GM10266 (cell line): ENCODE data around the gene UFD1.

Source experiments
- DNase-seq: peaks from one replicate; pipeline ENCODE4 v3.0.0; 2012; ENCODE audit errors: extremely low spot score
- CTCF ChIP-seq: IDR thresholded peaks from 2 replicates; pipeline ENCODE4 v1.5.1; 2012; ENCODE audit warnings: mild to moderate bottlenecking, low read depth; ENCODE audit not compliant: control insufficient read depth, insufficient read depth; ENCODE audit errors: missing control alignments

The UFD1 gene

DNA sequence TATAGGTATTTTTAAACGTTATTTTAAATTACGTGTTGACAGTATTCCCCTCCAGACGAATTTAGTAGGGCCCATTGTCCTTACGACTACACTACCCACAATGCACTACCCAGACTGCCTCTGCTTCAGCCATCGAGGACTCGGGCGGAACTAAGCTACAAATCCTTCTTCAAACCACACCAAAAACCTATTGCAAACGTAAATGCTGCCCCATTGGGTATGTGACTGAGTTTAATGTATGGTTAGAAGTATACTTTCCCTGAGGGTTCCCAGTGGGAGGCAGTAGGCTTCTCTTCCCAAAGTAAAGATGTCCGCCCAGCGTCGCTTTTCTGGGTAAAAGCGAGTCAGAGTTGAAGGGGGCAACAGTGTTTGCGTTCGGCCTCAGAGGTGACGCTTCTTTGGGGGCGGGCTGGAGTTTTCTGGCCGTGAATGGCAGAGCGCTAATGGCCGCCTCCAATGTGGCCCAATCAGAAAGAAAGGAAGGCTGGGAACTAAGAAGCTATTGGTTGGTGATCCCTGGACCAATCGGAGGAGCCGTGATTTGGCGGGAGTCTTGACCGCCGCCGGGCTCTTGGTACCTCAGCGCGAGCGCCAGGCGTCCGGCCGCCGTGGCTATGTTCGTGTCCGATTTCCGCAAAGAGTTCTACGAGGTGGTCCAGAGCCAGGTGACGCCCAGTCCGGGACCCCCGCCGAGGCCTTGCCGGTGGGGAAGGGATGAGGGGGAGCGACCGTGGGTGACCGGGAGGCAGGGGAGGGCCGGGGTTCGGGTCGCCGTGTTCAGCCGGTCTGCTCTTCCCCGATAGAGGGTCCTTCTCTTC is 571 bp upstream of the UFD1 start, which contains the start of gene CDC45:
Gene CDC45 (plus strand): TSS at position 566 of the 818 bp plus-strand sequence. CDS start 49 bp downstream, at position 615.
- DNase-seq: peak; percentile 97
- TF ChIP-seq CTCF: no peak

DNA sequence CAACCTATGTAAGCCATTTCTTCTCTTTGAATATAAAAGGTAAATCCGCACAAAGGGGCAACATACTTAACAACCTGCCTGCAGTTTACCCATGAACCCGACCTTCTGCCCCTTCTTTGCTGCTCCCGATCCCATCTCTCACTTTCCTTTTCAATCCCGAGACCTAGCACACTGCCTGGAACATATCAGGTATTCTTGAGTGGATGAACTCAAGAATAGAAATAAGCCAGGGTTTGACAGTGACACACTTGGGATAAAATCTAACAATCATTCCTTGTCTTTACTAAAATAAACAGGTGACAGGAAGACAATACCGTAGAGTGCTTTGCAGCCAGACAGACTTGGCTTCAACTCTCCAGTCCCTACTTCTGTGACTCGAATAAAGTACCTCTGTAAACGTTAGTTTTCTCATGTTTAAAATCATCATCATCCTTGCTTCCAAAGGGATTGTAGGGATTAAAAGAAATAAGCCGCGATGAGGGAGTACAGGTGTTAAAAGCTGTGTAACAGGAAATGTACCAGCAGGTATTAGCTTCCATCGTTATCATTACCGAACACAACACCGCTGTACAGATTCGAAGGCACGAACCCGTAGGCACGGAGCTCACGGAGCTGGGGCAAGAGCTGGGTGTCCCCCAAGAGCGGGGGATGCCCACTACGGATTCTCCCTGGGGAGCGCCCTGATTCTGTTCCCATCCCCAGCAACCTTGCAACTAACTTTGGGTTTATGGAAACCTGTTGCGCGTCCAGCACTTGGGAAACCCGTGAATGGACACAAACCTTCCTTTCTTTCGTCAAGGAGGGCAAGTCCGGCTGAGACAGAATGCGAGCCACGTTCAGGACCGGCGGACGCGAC is 720 bp downstream of the UFD1 start:
- DNase-seq: no peak
- no peak for TF ChIP-seq CTCF

GRCh38 chr22:19477321-19478044 is 1.5 kb downstream of the UFD1 start:
- TF ChIP-seq CTCF: peak; percentile 54
- no peak for DNase-seq

GRCh38 chr22:19476023-19476422 is 3.0 kb downstream of the UFD1 start:
- no peak for TF ChIP-seq CTCF
- DNase-seq: no peak

- TF ChIP-seq CTCF: no peak
- DNase-seq: no peak
Measured at GRCh38 chr22:19473578-19473977, 5.4 kb downstream of the UFD1 start.

- no peak for DNase-seq
- no peak for TF ChIP-seq CTCF
Measured at GRCh38 chr22:19472233-19472632, 6.8 kb downstream of the UFD1 start.
